ENCODE results near the gene AGBL1. TPM values are rescaled to one million over a fixed set of nuclear protein-coding genes. Genes with fewer than 3 reads are reported as not detected.

Gene AGBL1
- total RNA-seq, 2 donors from 2014 or later = not detected

DNA sequence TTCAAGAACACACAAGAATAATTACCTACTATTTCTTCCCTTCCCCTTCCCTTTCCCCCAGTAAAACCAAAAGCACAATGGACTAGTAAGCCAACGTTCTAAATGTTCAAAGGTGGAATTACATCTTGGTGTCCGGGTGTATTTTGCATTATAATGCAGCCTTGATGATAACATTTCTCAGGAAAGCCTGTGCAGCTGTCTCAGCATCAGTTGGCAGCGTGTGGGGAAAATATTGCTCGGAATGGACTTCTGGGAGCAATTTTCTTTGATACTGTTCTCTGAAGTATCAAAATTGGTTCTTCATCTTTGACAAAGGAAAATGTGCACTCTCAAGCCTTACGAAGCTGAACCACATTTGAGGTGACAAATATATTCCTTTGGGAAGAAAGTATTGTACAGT lies 198.9 kb downstream of the AGBL1 start:
- TF ChIP-seq, protein P1, sequence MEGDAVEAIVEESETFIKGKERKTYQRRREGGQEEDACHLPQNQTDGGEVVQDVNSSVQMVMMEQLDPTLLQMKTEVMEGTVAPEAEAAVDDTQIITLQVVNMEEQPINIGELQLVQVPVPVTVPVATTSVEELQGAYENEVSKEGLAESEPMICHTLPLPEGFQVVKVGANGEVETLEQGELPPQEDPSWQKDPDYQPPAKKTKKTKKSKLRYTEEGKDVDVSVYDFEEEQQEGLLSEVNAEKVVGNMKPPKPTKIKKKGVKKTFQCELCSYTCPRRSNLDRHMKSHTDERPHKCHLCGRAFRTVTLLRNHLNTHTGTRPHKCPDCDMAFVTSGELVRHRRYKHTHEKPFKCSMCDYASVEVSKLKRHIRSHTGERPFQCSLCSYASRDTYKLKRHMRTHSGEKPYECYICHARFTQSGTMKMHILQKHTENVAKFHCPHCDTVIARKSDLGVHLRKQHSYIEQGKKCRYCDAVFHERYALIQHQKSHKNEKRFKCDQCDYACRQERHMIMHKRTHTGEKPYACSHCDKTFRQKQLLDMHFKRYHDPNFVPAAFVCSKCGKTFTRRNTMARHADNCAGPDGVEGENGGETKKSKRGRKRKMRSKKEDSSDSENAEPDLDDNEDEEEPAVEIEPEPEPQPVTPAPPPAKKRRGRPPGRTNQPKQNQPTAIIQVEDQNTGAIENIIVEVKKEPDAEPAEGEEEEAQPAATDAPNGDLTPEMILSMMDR (IDR thresholded peaks at IDR 0.05) = no peak
- no peak for TF ChIP-seq POLR2A (IDR thresholded peaks at IDR 0.05)
- Histone ChIP-seq H3K27ac (no peak overlapping the region), H3K36me3 (replicated peaks in 1 of 2; ENCODE audit: insufficient read depth in 1 of 2, low read depth in 2 of 2) (no peaks in the 10 kb centered on the region), H3K4me1 (no peaks in the 10 kb centered on the region), H3K27me3 (no peaks in the 10 kb centered on the region), H3K9me3 (no peaks in the 10 kb centered on the region), H3K4me3 (no peak overlapping the region)
- no peak for DNase-seq
- WGBS, 2 donors = 50% methylated on average over 5 of the region's 5 CpGs
- intact Hi-C loops (cut with DNase I) = no loop called here
- no peak for ATAC-seq

DNA sequence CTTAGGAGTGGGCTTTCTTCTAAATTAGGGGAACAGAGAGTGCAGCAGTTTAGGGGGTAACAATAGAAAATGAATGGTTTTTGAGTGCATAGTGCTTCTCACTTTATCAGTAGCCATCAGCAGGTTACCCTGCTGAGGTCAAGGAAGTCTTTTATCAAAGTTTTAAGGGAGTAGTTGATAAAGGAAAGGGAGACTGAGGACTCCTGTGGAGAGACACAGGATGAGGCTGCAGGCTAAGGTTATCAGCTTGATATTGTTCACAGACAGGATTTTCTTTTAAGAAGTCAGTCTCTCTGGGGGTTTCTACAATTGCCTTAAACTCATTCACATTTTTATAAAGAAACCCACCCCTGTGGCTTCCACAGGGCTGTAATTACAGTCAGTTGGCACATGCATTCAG lies 205.0 kb downstream of the AGBL1 start:
- H3K27me3 ChIP-seq = no peaks in the 10 kb centered on the region
- H3K4me1 ChIP-seq = no peaks in the 10 kb centered on the region
- DNase-seq (no peak), ATAC-seq (no peak)
- intact Hi-C loops (cut with DNase I) = no loop called here
- TF ChIP-seq POLR2A (IDR thresholded peaks at IDR 0.05) = no peak
- TF ChIP-seq, protein P1 (IDR thresholded peaks at IDR 0.05) = no peak
- H3K4me3 ChIP-seq = no peak overlapping the region
- H3K36me3 ChIP-seq (replicated peaks in 1 of 2; ENCODE audit: insufficient read depth in 1 of 2, low read depth in 2 of 2) = no peaks in the 10 kb centered on the region
- no peaks in the 10 kb centered on the region for H3K9me3 ChIP-seq
- no peak overlapping the region for H3K27ac ChIP-seq

DNA sequence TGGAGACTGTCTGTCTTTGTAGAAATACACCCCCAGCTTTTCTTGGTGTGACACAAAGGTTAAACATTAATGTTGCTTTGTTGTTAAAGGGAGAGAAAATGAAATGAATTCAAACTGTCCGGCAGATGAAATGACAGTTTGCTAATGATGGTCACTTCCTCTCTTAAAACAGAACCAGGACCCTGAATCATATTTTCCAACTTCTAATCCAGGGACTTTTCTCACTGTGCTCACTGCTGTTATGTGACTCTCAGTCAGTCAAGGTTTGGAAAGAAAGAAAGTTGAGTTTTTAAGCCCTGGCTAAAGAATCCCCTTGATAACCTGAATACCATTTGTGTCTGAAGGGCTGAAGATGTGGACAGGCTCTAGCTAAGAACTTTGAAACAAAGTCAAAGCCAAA lies 215.8 kb downstream of the AGBL1 start:
- no peak for DNase-seq
- Histone ChIP-seq H3K27ac (no peak overlapping the region), H3K9me3 (no peaks in the 10 kb centered on the region), H3K27me3 (no peaks in the 10 kb centered on the region), H3K4me1 (no peaks in the 10 kb centered on the region), H3K4me3 (no peak overlapping the region), H3K36me3 (replicated peaks in 1 of 2; ENCODE audit: insufficient read depth in 1 of 2, low read depth in 2 of 2) (no peaks in the 10 kb centered on the region)
- no peak for TF ChIP-seq POLR2A (IDR thresholded peaks at IDR 0.05)
- TF ChIP-seq, protein P1 (IDR thresholded peaks at IDR 0.05) = no peak
- intact Hi-C loops (cut with DNase I) = no loop called here
- ATAC-seq = no peak
- 23 to 47% methylated on average over 1 of the region's 1 CpG for WGBS, 2 donors

DNA sequence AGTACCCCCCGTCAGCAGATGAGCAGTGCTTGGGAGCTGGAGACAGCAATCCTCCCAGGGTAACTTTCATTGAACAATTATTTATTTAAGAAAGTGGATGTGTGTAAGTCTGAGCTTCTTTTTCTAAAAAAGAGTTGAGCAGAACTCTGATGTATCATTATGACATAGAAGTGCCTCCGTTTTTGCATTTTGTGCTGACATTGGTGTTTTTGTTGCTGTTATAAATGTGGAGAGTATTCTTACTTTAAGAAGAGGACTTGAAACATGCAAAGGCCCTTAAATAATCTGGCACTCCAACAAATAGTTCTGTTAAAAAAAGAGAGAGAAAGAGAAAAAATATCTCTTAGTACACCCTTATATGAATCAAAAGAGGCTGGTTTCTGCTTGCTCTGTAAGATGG lies 217.1 kb downstream of the AGBL1 start:
- H3K4me3 ChIP-seq = no peak overlapping the region
- H3K27me3 ChIP-seq = no peaks in the 10 kb centered on the region
- no peaks in the 10 kb centered on the region for H3K4me1 ChIP-seq
- intact Hi-C loops (cut with DNase I) = no loop called here
- H3K36me3 ChIP-seq (replicated peaks in 1 of 2; ENCODE audit: insufficient read depth in 1 of 2, low read depth in 2 of 2) = no peaks in the 10 kb centered on the region
- H3K27ac ChIP-seq = no peak overlapping the region
- H3K9me3 ChIP-seq = no peaks in the 10 kb centered on the region
- DNase-seq (no peak), ATAC-seq (no peak)
- WGBS, 2 donors = 47 to 53% methylated on average over 2 of the region's 2 CpGs
- TF ChIP-seq POLR2A (IDR thresholded peaks at IDR 0.05) = no peak
- TF ChIP-seq, protein P1 (IDR thresholded peaks at IDR 0.05) = no peak

DNA sequence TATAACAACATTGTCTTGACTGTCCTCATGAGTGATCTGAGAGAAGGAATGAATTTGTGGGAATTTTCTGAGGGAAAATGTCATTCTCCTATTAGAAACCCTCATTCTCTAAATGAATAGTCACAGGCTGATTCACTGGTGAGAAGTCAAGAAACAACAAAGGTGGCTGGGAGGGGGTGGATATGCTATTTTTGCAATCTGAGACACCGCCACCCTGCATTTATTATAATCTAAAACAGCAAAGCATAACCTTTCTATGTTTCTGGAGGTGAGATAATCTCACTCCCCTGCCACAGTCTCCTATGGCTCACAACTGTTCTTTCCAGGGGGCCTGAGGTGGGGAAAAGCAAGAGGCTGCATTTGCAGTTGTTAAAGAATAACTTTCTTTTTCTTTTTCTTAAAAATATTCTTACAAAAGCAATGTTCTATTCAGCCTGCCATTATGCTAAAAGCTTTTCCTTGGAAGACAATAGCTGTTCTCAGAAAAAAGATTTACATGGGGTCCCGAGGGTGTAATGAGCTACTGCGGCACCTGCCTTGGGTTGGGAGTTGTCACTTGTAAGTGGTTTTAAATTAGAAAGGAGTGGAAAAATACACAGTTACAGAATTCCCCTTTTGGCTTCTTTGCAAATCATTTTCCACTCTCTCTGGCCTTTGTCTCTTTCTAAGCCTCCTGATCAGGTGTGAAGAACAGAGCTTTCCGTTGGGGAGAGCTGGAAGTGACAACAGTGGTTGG lies 220.9 kb downstream of the AGBL1 start:
- Histone ChIP-seq H3K4me1 (no peaks in the 10 kb centered on the region), H3K9me3 (no peaks in the 10 kb centered on the region), H3K36me3 (replicated peaks in 1 of 2; ENCODE audit: insufficient read depth in 1 of 2, low read depth in 2 of 2) (no peaks in the 10 kb centered on the region), H3K27me3 (no peaks in the 10 kb centered on the region), H3K4me3 (no peak overlapping the region), H3K27ac (no peak overlapping the region)
- no peak for DNase-seq
- 51 to 67% methylated on average over 4 of the region's 4 CpGs for WGBS, 2 donors
- intact Hi-C loops (cut with DNase I) = no loop called here
- TF ChIP-seq, protein P1 (IDR thresholded peaks at IDR 0.05) = no peak
- no peak for TF ChIP-seq POLR2A (IDR thresholded peaks at IDR 0.05)
- no peak for ATAC-seq
